Measurements from ENCODE around the gene LCP2. TPM values are rescaled to one million over a fixed set of nuclear protein-coding genes. Genes with fewer than 3 reads are reported as not detected.

The LCP2 gene
- total RNA-seq, 4 donors from 2014 or later: 3.9 to 17.9 (median 12.6) TPM

- Histone ChIP-seq H3K4me3 (no peak overlapping the region), H3K27ac (peak overlapping the region in 3 of 4 donors; percentile 40 to 56 (median 53)), H3K9me3 (peaks cover 0 to 6% (median 0%) of the 10 kb centered on the region in 3 donors), H3K27me3 (no peaks in the 10 kb centered on the region), H3K36me3 (no peaks in the 10 kb centered on the region), H3K4me1 (peaks cover 0 to 53% (median 13%) of the 10 kb centered on the region in 3 donors)
- 40 to 46% methylated on average over 3 of the region's 3 CpGs for WGBS, 2 donors
- TF ChIP-seq POLR2A (IDR thresholded peaks at IDR 0.05) (no peak), CTCF (IDR thresholded peaks at IDR 0.05) (no peak)
- DNase-seq: no peak
- intact Hi-C loops (cut with DNase I): no loop called here
These were observed 9.0 kb downstream of the LCP2 start for GRCh38 chr5:170288551-170288950.

GRCh38 chr5:170288151-170288550 is 9.4 kb downstream of the LCP2 start:
- Histone ChIP-seq H3K27me3 (no peaks in the 10 kb centered on the region), H3K4me3 (no peak overlapping the region), H3K36me3 (no peaks in the 10 kb centered on the region), H3K9me3 (peaks cover 0 to 7% (median 0%) of the 10 kb centered on the region in 3 donors), H3K4me1 (peaks cover 0 to 53% (median 13%) of the 10 kb centered on the region in 3 donors), H3K27ac (peak overlapping the region; percentile 33 to 56 (median 46))
- intact Hi-C loops (cut with DNase I): no loop called here
- TF ChIP-seq POLR2A (IDR thresholded peaks at IDR 0.05): no peak
- TF ChIP-seq CTCF (IDR thresholded peaks at IDR 0.05): no peak
- WGBS, 2 donors: 36% methylated on average over 2 of the region's 2 CpGs; no CpG with 5 or more reads in 1 of the 2 donors
- DNase-seq: no peak

GRCh38 chr5:170287532-170287931 is 10.0 kb downstream of the LCP2 start:
- WGBS, 2 donors: 33 to 56% methylated on average over 1 of the region's 1 CpG
- Histone ChIP-seq H3K4me3 (no peak overlapping the region), H3K4me1 (peaks cover 0 to 47% (median 13%) of the 10 kb centered on the region in 3 donors), H3K27me3 (no peaks in the 10 kb centered on the region), H3K36me3 (no peaks in the 10 kb centered on the region), H3K27ac (peak overlapping the region in 3 of 4 donors; percentile 40 to 56 (median 53)), H3K9me3 (peaks cover 0 to 7% (median 0%) of the 10 kb centered on the region in 3 donors)
- no peak for TF ChIP-seq POLR2A (IDR thresholded peaks at IDR 0.05)
- DNase-seq: no peak
- intact Hi-C loops (cut with DNase I): no loop called here

GRCh38 chr5:170286386-170286925 is 11.1 kb downstream of the LCP2 start:
- Histone ChIP-seq H3K36me3 (no peaks in the 10 kb centered on the region), H3K4me1 (peaks cover 0 to 39% (median 13%) of the 10 kb centered on the region in 3 donors), H3K27me3 (no peaks in the 10 kb centered on the region), H3K27ac (peak overlapping the region in 1 of 4 donors; percentile 53), H3K9me3 (peaks cover 0 to 7% (median 0%) of the 10 kb centered on the region in 3 donors), H3K4me3 (no peak overlapping the region)
- TF ChIP-seq POLR2A (IDR thresholded peaks at IDR 0.05) (no peak), CTCF (IDR thresholded peaks at IDR 0.05) (no peak)
- WGBS, 2 donors: 77 to 80% methylated on average over 3 of the region's 3 CpGs
- intact Hi-C loops (cut with DNase I): no loop called here
- no peak for DNase-seq

- peaks cover 0 to 7% (median 0%) of the 10 kb centered on the region in 3 donors for H3K9me3 ChIP-seq
- H3K4me3 ChIP-seq: no peak overlapping the region
- no peak overlapping the region for H3K27ac ChIP-seq
- DNase-seq: no peak
- intact Hi-C loops (cut with DNase I): no loop called here
- H3K36me3 ChIP-seq: no peaks in the 10 kb centered on the region
- H3K4me1 ChIP-seq: peaks cover under 1 to 40% (median 13%) of the 10 kb centered on the region in 3 donors
- H3K27me3 ChIP-seq: no peaks in the 10 kb centered on the region
- no peak for TF ChIP-seq CTCF (IDR thresholded peaks at IDR 0.05)
- no peak for TF ChIP-seq POLR2A (IDR thresholded peaks at IDR 0.05)
These were observed 12.4 kb downstream of the LCP2 start for GRCh38 chr5:170285181-170285580.

All from esophagus squamous epithelium (tissue), 5 donors.